GM10248 (cell line): ENCODE measurements around the gene PAX7.

Experiments used
- CTCF ChIA-PET: fragments of 300-600 bp; sonication (Branson Sonifier 250); formaldehyde crosslinking; extraction: SDS; loops from one replicate; lab custom pipeline; 2021; ENCODE audit warnings: antibody characterized with exemption; lab: Yijun Ruan, JAX
- POLR2A ChIA-PET: fragments of 350-650 bp; sonication (Branson Sonifier 250); formaldehyde crosslinking; extraction: SDS; loops from one replicate; lab custom pipeline; 2020; ENCODE audit warnings: antibody characterized with exemption; lab: Yijun Ruan, JAX
- DNase-seq: peaks from one replicate; pipeline ENCODE4 v3.0.0; 2012; ENCODE audit errors: extremely low spot score
- TF ChIP-seq, protein P1 (sequence below): IDR thresholded peaks from 2 replicates; pipeline ENCODE4 v1.5.1; 2012; ENCODE audit warnings: mild to moderate bottlenecking, low read depth; ENCODE audit errors: extremely low read depth, missing control alignments, control extremely low read depth

The PAX7 gene

GRCh38 chr1:18730321-18730720 lies 99.7 kb downstream of the PAX7 start:
- TF ChIP-seq, protein P1, sequence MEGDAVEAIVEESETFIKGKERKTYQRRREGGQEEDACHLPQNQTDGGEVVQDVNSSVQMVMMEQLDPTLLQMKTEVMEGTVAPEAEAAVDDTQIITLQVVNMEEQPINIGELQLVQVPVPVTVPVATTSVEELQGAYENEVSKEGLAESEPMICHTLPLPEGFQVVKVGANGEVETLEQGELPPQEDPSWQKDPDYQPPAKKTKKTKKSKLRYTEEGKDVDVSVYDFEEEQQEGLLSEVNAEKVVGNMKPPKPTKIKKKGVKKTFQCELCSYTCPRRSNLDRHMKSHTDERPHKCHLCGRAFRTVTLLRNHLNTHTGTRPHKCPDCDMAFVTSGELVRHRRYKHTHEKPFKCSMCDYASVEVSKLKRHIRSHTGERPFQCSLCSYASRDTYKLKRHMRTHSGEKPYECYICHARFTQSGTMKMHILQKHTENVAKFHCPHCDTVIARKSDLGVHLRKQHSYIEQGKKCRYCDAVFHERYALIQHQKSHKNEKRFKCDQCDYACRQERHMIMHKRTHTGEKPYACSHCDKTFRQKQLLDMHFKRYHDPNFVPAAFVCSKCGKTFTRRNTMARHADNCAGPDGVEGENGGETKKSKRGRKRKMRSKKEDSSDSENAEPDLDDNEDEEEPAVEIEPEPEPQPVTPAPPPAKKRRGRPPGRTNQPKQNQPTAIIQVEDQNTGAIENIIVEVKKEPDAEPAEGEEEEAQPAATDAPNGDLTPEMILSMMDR, result no peak
- CTCF ChIA-PET, result no interaction called here
- POLR2A ChIA-PET, result no interaction called here
- DNase-seq, result no peak

DNA sequence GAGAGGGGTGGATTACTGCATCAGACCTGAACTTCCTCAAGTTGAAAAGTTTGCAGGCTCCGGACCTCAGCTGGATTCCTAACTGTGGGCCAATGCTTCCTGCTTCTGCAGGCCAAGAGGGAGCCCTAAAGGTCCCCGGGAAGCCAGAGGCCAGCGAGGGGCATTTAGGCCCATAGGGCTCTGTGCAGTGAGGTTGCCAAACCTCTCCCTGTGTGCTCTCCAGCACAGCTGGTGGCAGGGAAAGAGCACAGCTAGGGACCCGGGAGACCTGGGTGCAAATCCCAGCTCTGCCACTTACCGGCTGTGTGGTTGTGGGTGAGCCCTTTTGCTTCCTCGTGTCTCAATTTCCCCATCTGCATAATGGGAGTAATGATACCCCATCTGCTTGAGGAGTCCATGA lies 100.5 kb downstream of the PAX7 start:
- DNase-seq, result no peak
- ChIA-PET CTCF (no interaction called here), POLR2A (no interaction called here)
- TF ChIP-seq, protein P1, result no peak

DNA sequence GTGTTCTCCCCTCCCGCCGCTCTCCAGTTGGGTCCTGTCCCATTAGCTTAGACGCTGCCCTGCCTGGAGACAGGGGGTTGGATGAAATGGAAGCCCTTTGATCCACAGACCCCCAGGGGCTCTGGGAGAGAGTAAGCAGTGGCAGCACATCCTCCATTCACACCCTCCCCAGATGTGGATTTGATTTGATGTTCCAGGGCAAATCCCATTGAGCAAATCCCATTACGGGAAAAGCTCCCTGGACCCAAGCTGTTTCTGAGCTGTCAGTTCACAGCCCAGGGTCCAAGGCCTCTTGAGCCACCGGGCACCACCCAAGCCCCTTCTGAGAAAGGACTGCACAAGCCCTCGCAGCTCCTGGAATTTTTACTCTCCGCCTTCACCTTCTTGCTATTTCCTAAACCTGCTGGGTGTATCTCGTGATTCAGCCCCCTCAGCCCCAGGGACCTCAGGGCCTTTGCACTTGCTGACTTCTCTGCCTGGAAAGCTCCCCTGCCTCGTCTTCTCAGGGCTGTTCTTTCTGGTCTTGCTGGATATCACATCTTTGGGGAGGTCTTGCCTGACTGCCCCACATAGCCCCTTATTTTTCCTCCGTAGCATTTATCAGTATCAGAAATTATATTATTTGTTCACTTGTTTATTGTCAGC lies 101.1 kb downstream of the PAX7 start:
- no peak for DNase-seq
- CTCF ChIA-PET, result no interaction called here
- TF ChIP-seq, protein P1, result no peak
- POLR2A ChIA-PET, result no interaction called here

DNA sequence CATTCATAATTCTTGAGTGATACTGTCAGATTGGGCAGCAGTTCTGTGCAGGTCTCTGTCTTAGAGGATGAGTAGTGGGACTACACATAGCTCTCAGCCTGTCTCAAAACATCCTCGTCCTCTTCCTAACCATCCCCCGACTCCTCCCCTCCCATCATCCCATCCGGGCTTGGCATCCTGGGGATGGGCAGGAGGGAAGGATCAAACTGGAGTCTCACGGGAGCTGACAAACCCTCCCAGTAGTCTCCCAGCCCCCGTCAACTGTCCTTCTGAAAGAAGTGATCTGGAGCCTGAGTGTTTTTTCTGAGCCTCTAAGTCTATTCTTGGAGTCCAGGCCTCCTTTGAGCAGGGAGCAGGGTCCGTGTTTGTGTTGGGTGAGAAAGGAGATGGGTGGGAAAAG lies 102.0 kb downstream of the PAX7 start:
- CTCF ChIA-PET, result no interaction called here
- POLR2A ChIA-PET, result no interaction called here
- DNase-seq, result no peak
- TF ChIP-seq, protein P1, result no peak

DNA sequence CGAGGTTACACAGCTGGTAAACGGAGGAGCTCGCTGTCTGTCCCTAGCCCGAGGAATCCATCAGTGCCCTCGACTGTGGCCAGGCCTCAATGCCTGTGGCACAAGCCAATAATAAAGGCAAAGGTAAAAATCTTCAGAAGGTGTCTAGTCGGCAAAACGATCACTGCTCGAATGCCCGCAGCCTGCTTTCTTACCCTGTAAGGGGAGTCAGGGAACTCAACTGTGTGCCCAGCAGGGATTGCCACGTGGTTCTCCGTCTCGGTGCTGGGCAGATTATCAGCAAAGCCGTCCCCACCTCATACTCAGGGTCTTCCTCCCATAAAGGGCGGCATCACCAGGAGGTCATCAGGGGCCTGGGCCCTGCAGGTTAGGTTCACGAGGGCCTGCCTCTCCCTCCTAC lies 103.4 kb downstream of the PAX7 start:
- DNase-seq, result no peak
- TF ChIP-seq, protein P1, result no peak
- ChIA-PET POLR2A (no interaction called here), CTCF (no interaction called here)

- DNase-seq, result no peak
- POLR2A ChIA-PET, result no interaction called here
- TF ChIP-seq, protein P1, result no peak
- CTCF ChIA-PET, result no interaction called here
These were observed 104.0 kb downstream of the PAX7 start for GRCh38 chr1:18734461-18735223.
